NCI-H146 (cell line): Measurements from ENCODE around the gene ACTR2.
"Not testable (repeated sequence)": the region's sequence is repeated elsewhere in the genome, so short reads cannot be mapped to it uniquely, and the experiment has no call there.

ENCODE experiments used
- DNase-seq: peaks from one replicate; lab custom pipeline; 2025; lab: John Stamatoyannopoulos, UW

The ACTR2 gene

GRCh38 chr2:65231121-65231520 is 3.5 kb downstream of the ACTR2 start:
- no peak for DNase-seq

- no peak for DNase-seq
Observed at GRCh38 chr2:65231892-65232477, 4.4 kb downstream of the ACTR2 start.

GRCh38 chr2:65232636-65233035 is 5.0 kb downstream of the ACTR2 start:
- DNase-seq, result no peak

- no peak for DNase-seq
Observed at GRCh38 chr2:65240657-65241056, 13.0 kb downstream of the ACTR2 start.

- not testable (repeated sequence) for DNase-seq
Observed at GRCh38 chr2:65244452-65244851, 16.8 kb downstream of the ACTR2 start.

GRCh38 chr2:65252640-65253039 is 25.0 kb downstream of the ACTR2 start:
- DNase-seq, result no peak

GRCh38 chr2:65255356-65255755 is 27.7 kb downstream of the ACTR2 start:
- DNase-seq, result no peak

GRCh38 chr2:65256054-65256453 is 28.4 kb downstream of the ACTR2 start:
- no peak for DNase-seq

GRCh38 chr2:65257866-65258265 is 30.2 kb downstream of the ACTR2 start:
- DNase-seq, result not testable (repeated sequence)

GRCh38 chr2:65261676-65262075 is 34.0 kb downstream of the ACTR2 start:
- DNase-seq, result no peak

- no peak for DNase-seq
Observed at GRCh38 chr2:65263262-65263661, 35.6 kb downstream of the ACTR2 start.

GRCh38 chr2:65263986-65264385 is 36.4 kb downstream of the ACTR2 start:
- no peak for DNase-seq

- DNase-seq, result peak; percentile 67
Observed at GRCh38 chr2:65264821-65265670, 37.4 kb downstream of the ACTR2 start.

GRCh38 chr2:65265671-65266045 is 38.0 kb downstream of the ACTR2 start:
- DNase-seq, result no peak

- DNase-seq, result no peak
Observed at GRCh38 chr2:65267008-65267407, 39.4 kb downstream of the ACTR2 start.

GRCh38 chr2:65268957-65269356 is 41.3 kb downstream of the ACTR2 start:
- DNase-seq, result no peak

- DNase-seq, result no peak
Observed at GRCh38 chr2:65273344-65273743, 45.7 kb downstream of the ACTR2 start.

GRCh38 chr2:65275141-65275915 is 47.7 kb downstream of the ACTR2 start:
- DNase-seq, result no peak

- no peak for DNase-seq
Observed at GRCh38 chr2:65276609-65277008, 49.0 kb downstream of the ACTR2 start.

GRCh38 chr2:65277118-65277517 is 49.5 kb downstream of the ACTR2 start:
- no peak for DNase-seq

GRCh38 chr2:65277791-65278483 is 50.3 kb downstream of the ACTR2 start:
- DNase-seq, result no peak

- no peak for DNase-seq
Observed at GRCh38 chr2:65278531-65278981, 50.9 kb downstream of the ACTR2 start.
